HUDEP-2 (cell line): ENCODE results near the gene HMGN1.

Source experiments
- DNase-seq, 76 experiments: peaks; one replicate each; lab custom pipeline; 2025; ENCODE audit not compliant: unreplicated experiment in 76 of 76; lab: John Stamatoyannopoulos, UW

HMGN1 gene

GRCh38 chr21:39336457-39337008 is 12.4 kb downstream of the HMGN1 start:
- no peak for DNase-seq

GRCh38 chr21:39334611-39335010 is 14.3 kb downstream of the HMGN1 start:
- no peak for DNase-seq

DNA sequence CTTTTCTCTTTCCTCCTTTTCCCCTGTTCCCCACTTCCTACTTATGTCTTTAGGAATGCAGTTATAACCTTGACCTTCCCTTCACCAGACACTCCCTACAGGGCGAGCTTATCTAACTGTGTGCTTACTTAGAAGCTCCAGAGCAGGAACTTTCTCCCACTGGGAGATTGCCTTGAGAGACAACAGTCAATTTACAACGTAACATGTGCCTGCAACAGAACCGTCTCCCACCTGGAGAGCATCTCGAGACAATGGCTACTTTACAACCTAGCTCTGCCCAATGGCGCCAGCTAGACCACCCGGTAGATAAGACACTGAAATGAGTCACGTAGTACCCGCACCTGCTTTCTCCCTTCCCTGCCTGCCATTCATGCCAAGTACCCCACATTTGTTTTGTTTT is 16.7 kb downstream of the HMGN1 start:
- no peak for DNase-seq

DNA sequence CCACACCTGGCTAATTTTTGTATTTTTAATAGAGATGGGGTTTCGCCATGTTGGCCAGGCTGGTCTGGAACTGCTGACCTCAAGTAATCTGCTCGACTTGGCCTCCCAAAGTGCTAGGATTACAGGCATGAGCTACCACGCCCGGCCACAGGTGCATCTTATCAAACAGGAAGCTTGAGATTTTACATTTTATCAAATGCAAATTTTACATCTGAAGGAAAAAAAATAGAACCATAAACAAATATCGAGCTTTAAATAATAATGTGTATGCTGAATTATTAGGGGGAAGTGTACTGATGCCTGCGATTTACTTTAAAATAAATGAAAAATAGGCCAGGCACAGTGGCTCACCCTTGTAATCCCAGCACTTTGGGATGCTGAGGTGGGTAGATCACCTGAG is 18.9 kb downstream of the HMGN1 start:
- no peak for DNase-seq

DNA sequence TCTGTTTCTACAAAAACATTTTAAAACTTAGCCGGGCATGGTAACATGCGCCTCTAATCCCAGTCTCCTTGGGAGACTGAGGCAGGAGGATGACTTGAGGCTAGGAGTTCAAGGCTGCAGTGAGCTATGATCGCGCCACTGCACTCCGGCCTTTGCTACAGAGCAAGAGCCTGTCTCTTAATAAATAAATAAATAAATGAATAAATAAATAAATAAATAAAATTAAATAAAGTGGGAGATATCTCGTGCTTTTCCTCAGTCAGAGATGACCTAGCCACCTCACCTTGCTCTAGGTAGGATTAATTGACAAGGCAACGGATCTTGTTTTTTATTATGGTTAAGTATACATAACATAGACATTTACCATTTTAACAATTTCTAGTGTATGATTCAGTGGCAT is 21.2 kb downstream of the HMGN1 start:
- DNase-seq, result no peak

GRCh38 chr21:39326607-39327307 is 22.1 kb downstream of the HMGN1 start:
- DNase-seq, result no peak

DNA sequence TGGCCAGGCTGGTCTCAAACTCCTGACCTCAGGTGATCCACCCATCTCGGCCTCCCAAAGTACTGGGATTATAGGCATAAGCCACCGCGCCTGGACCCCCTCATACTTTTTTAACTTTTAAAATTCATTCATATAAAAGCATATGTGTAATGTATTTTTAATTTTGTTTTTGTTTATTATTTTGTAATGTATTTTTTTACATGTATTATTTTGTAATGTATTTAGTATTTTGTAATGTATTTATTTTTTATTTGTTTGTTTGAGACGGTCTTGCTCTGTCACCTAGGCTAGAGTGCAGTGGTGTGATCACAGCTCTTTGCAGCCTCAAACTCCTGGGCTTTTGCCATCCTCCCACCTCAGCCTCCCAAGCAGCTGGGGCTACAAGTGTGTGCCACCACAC is 23.4 kb downstream of the HMGN1 start:
- no peak for DNase-seq

- DNase-seq, result no peak
Measured at GRCh38 chr21:39321424-39321823, 27.5 kb downstream of the HMGN1 start.

DNA sequence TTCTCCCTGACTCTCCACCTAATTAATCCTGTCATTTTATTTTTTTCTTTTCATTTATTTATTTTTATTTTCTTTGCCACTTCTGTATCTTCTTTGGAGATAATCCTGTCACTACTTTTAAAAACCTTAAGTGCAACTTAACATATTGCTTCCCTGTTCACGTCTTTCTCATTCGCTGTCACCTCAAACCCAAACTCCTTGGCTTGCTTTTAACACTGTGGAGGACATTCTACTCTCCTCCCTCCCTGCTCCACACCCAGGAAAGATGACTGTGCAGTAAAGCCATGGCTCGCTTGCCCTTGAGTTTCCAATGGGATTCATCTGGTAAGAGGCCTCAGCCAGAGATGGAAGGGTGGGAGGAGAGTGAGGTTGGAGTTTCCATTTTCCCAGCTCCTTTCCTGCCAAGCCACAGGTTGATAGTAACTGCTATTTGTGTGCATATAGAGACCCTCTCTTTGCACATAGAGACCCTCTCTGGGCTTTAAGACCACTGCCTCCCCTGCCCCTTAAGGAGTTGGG is 29.0 kb downstream of the HMGN1 start:
- peak in 1 of 76 experiments; percentile 24 for DNase-seq

- DNase-seq, result no peak
Measured at GRCh38 chr21:39319251-39319756, 29.6 kb downstream of the HMGN1 start.

DNA sequence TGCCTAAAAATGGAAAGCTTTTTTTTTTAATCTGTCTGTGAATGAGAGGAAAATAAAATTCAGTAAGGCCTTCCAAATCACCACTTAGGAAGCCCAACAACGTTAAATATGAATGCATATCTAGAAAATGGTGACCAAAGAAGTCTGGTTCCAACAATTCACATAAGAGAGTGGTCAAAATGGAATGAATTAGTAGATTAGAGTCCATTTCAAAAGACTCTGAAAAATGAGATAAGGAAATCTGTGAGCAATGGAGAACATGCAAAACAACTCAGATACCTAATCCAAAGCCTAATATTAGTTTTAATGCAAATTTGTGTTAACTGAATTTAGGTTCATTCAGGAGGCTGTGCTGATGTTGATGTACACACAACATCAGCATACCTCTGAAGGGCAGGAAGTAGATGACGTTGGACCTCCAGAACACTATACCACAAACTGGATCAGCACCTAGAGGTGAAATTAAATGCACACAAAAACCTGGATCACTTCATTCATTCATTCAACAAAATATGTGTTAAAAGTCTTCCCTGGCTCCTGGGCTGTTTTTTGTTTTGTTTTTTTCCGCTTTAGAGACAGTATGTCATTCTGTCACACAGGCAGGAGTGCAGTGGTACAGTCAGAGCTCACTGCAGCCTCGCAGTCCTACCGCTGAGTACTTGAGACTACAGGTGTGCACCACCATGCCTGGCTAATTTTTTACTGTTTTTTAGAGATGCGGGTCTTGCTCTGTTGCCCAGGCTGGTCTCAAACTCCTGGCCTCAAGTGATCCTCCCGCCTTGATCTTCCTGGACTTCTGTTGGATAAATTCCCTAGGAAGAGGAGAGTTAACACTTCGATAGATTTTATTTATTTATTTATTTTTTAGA is 30.6 kb downstream of the HMGN1 start:
- DNase-seq, result no peak

- DNase-seq, result no peak
Measured at GRCh38 chr21:39317134-39318090, 31.5 kb downstream of the HMGN1 start.

GRCh38 chr21:39316729-39317128 is 32.2 kb downstream of the HMGN1 start:
- DNase-seq, result no peak

GRCh38 chr21:39315603-39316445 is 33.1 kb downstream of the HMGN1 start:
- no peak for DNase-seq

DNA sequence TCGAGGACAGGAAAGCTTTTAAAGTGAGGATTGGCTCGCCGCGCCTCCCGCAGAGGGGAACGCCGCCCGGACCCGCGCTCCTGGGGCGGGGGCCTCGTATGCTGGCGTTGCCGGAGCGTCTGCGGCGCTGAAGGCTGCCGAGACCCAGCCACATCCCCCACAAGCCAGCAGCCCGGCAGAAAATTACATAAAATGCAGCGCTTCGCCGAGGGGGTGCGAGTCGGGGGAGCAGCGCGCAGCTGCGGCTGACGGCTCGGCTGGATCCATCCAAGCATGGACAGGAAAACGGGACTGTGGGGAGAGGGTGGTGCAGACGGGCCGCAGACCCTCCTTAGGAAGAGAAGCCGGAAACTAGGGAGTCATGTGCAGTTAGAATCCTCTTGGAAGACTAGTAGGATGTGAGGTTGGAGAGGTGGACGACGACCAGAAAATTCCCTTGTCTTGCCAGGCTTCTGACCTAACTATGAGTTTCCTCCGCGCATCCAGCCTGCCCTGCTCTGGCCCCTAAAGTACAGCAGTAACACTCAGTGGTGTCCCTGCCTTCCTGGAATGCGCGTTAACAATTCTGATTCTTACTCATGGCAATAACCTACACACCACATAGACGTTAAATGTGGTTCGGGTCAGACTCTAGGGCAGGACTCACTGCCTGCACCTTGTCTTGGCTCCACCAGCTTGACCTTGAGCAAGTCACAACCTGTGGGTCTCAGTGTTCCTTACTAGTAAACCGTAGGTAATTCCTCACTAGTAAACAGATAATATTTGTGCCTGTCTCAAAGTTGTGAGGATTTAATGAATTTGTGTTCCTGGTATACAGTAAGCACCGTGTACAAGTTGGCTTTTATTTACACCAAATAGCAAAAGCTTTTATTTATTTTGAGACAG is 34.5 kb downstream of the HMGN1 start:
- DNase-seq, result peak in 34 of 76 experiments; percentile 12 to 85 (median 46)

GRCh38 chr21:39313571-39314142 is 35.2 kb downstream of the HMGN1 start, which contains the start of gene BRWD1:
Gene BRWD1 (minus strand): TSS chr21:39313632. CDS start chr21:39313491, 141 bp downstream.
- peak in 73 of 76 experiments; percentile 33 to 98 (median 79) for DNase-seq

DNA sequence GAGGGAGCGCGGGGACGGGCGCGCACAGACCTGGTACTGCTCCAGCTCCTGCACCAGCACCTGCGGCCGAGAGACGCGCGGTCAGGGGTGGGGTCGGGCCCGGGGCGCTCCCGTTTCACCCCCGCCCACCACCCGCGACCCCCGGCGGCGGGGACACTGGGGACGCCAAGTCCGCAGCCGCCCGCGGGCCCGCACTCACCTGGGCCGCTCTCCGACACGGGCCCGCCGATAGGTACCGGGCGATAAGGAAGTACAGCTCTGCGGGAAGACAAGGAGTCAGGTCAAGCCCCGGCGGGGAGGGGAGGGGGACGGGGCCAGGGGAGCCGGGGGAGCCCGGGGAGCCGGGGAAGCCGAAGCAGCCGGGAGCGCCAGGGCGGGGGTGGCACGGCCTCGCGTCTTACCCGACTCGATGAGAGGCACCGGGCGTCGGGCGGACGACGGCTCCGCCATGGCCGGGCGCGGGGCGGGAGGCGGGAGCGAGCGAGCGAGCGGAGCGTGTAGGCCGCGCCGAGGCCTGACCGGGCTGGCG is 35.8 kb downstream of the HMGN1 start:
- DNase-seq, result peak in 14 of 76 experiments; percentile 33 to 87 (median 56)
